K562 (cell line): ENCODE results near the gene MBOAT2. TPM values are rescaled to one million over a fixed set of nuclear protein-coding genes. Genes with fewer than 3 reads are reported as not detected.

Source experiments
- ATAC-seq: fragments of 200-7000 bp; cut with Tn5 transposase; 3 replicates; pipeline ENCODE4 v1.9.1; 2020; ENCODE audit warnings: moderate library complexity
- BruUV-seq: library from RNA; stranded (reverse); fragments of 400-500 nt; replicated peaks from 2 replicates; lab custom pipeline; 2021; lab: Mats Ljungman, UMichigan
- CTCF ChIA-PET: fragments of 300-600 bp; formaldehyde crosslinking; extraction: SDS; loops from one replicate; lab custom pipeline; 2021; ENCODE audit warnings: low intra/inter-chr PET ratio; lab: Yijun Ruan, JAX
- POLR2A ChIA-PET: fragments of 300-600, 350-650 bp; sonication (Branson Sonifier 250); formaldehyde crosslinking; extraction: SDS; loops from one replicate; lab custom pipeline; 2021; ENCODE audit warnings: antibody characterized with exemption, inconsistent platforms; lab: Yijun Ruan, JAX
- DNase-seq, 4 experiments: peaks; one replicate each; pipeline versions ENCODE4 v3.0.0 to v3.0.0-alpha.2; 2011 to 2018; ENCODE audit warnings: low spot score in 3 of 4, mixed read lengths in 3 of 4; ENCODE audit errors: extremely low read depth in 1 of 4
- FAIRE-seq: peaks from 2 replicates; lab custom pipeline; 2011; peaks lifted over from hg19 to GRCh38; lab: Jason Lieb, UNC
- H2AFZ ChIP-seq: 2 replicates; pipeline ENCODE4 v1.6.0; 2011; ENCODE audit warnings: low read depth, low read length, control low read depth, inconsistent platforms
- H3K27ac ChIP-seq: fragments of 200-600 bp; 3 replicates; pipeline ENCODE4 v1.8.0; 2011; ENCODE audit warnings: low read depth, mild to moderate bottlenecking, control low read depth, inconsistent platforms, low read length, moderate library complexity, mixed read lengths; ENCODE audit errors: extremely low read depth
- H3K27me3 ChIP-seq, 2 experiments: fragments of 300-600 bp in 1 of 2; 2 replicates in 1 of 2; 3 replicates in 1 of 2; pipeline versions ENCODE4 v1.6.0 to v1.8.0; 2011; ENCODE audit warnings: inconsistent platforms in 2 of 2, low read length in 2 of 2, mild to moderate bottlenecking in 1 of 2, mixed read lengths in 1 of 2, moderate library complexity in 1 of 2; ENCODE audit not compliant: control insufficient read depth in 2 of 2, insufficient read depth in 2 of 2
- H3K36me3 ChIP-seq: fragments of 300-600 bp; 3 replicates; pipeline ENCODE4 v1.8.0; 2011; ENCODE audit warnings: mild to moderate bottlenecking, low read length, inconsistent platforms; ENCODE audit not compliant: control insufficient read depth, insufficient read depth
- H3K4me1 ChIP-seq, 2 experiments: fragments of 200-600 bp in 1 of 2; replicated peaks in 1 of 2; 2 replicates in 1 of 2; 3 replicates in 1 of 2; pipeline versions ENCODE4 v1.5.1 to v1.8.0; 2011; ENCODE audit warnings: inconsistent platforms in 2 of 2, low read length in 2 of 2, mild to moderate bottlenecking in 1 of 2, mixed read lengths in 1 of 2, moderate library complexity in 1 of 2; ENCODE audit not compliant: control insufficient read depth in 2 of 2, insufficient read depth in 2 of 2
- H3K4me2 ChIP-seq: 2 replicates; pipeline ENCODE4 v1.6.1; 2011; ENCODE audit warnings: low read length, control low read depth, inconsistent platforms, mixed read lengths; ENCODE audit not compliant: insufficient read depth
- H3K4me3 ChIP-seq: fragments of 200-600 bp; sonication (generic), shearing (Covaris generic); 2 replicates; pipeline ENCODE4 v1.5.1; 2016; ENCODE audit warnings: control low read depth, inconsistent platforms
- H3K79me2 ChIP-seq: fragments of 200-600 bp; 3 replicates; pipeline ENCODE4 v1.8.0; 2011; ENCODE audit warnings: low read length, inconsistent platforms; ENCODE audit not compliant: control insufficient read depth, insufficient read depth
- H3K9ac ChIP-seq, 2 experiments: 2 replicates each; pipeline versions ENCODE4 v1.6.0 to v1.6.1; 2011; ENCODE audit warnings: low read depth in 2 of 2, low read length in 2 of 2, control low read depth in 1 of 2, inconsistent platforms in 1 of 2, mild to moderate bottlenecking in 1 of 2, mixed read lengths in 1 of 2; ENCODE audit not compliant: insufficient read depth in 1 of 2
- H3K9me1 ChIP-seq: one replicate; pipeline ENCODE4 v1.6.0; 2011; ENCODE audit warnings: inconsistent platforms, mild to moderate bottlenecking, low read length, moderate library complexity; ENCODE audit not compliant: control insufficient read depth, insufficient read depth
- H3K9me3 ChIP-seq: replicated peaks from 2 replicates; pipeline ENCODE4 v1.5.1; 2011; ENCODE audit warnings: low read depth, low read length, inconsistent platforms; ENCODE audit not compliant: control insufficient read depth, insufficient read depth
- H4K20me1 ChIP-seq: replicated peaks from 2 replicates; pipeline ENCODE4 v1.6.1; 2011; ENCODE audit warnings: low read length, inconsistent platforms, mixed read lengths; ENCODE audit not compliant: control insufficient read depth, insufficient read depth
- C11orf30 ChIP-seq: fragments of 450-650 bp; IDR thresholded peaks from 2 replicates; pipeline ENCODE4 v1.6.1; 2016; ENCODE audit warnings: low read depth, mild to moderate bottlenecking
- HDGF ChIP-seq: fragments of 450-650 bp; IDR thresholded peaks from 2 replicates; pipeline ENCODE4 v1.6.1; 2016
- MAFF ChIP-seq: IDR thresholded peaks from 2 replicates; pipeline ENCODE4 v1.6.1; 2012; ENCODE audit warnings: low read length, improper control_type of control experiment
- MAFG ChIP-seq: fragments of 450-650 bp; conservative IDR thresholded peaks from 2 replicates; pipeline ENCODE4 v1.6.1; 2016; ENCODE audit warnings: missing genetic modification characterization, missing compliant biosample characterization
- MAFK ChIP-seq: IDR thresholded peaks from 2 replicates; pipeline ENCODE4 v1.6.1; 2011; ENCODE audit warnings: low read length, improper control_type of control experiment
- NR1H2 ChIP-seq: sonication (generic); formaldehyde crosslinking; IDR thresholded peaks from 2 replicates; pipeline ENCODE4 v1.4.0; 2020; ENCODE audit warnings: mild to moderate bottlenecking, missing genetic modification reagents
- ZNF12 ChIP-seq: sonication (generic); formaldehyde crosslinking; IDR thresholded peaks from 2 replicates; pipeline ENCODE4 v1.4.0; 2020; ENCODE audit warnings: mild to moderate bottlenecking, missing genetic modification reagents
- ZNF316 ChIP-seq: fragments of 450-650 bp; IDR thresholded peaks from 2 replicates; pipeline ENCODE4 v1.6.1; 2016
- WGBS: fragments of 100-300 bp; shearing (Covaris generic); methylation state at CpG from one replicate; pipeline ENCODE4 v1.1.6; 2016; ENCODE audit warnings: low coverage, mixed read lengths; ENCODE audit not compliant: insufficient coverage; ENCODE audit errors: missing lambda C conversion rate; 5-methylcytosine and 5-hydroxymethylcytosine counted together
- in situ Hi-C: fragments of 300-500 bp; cut with MboI; formaldehyde crosslinking; loops from 4 replicates; pipeline ENCODE4 v1.15.0; 2018; ENCODE audit warnings: inconsistent platforms, mixed read lengths
- intact Hi-C: fragments of 100-400 bp; cut with micrococcal nuclease; formaldehyde crosslinking; loops from 2 replicates; pipeline ENCODE4 v1.14.2; 2022
- polyA plus RNA-seq, 8 experiments: library from polyadenylated mRNA; depleted of rRNA in 4 of 8; stranded (reverse) in 5 of 8; unstranded in 3 of 8; fragments of >200 nt; fragmentation: Nextera tagmentation in 2 of 8; fragmentation: Illumina TruSeq in 1 of 8; extraction: Ambion mirVana in 2 of 8; extraction: Trizol in 1 of 8; gene quantifications; 2 replicates each; pipeline versions ENCODE4 v1.2.1 to v1.2.3, GENCODE V29; 2011 to 2014; ENCODE audit warnings: inconsistent platforms in 1 of 8, missing spikeins in 1 of 8
- total RNA-seq, 7 experiments: library from RNA; depleted of rRNA in 6 of 7; stranded (reverse); fragments of >200 nt in 6 of 7; fragmentation: Illumina TruSeq in 2 of 7; extraction: Trizol in 2 of 7; gene quantifications; 2 replicates each; pipeline versions ENCODE4 v1.2.1 to v1.2.3, GENCODE V29; 2011 to 2021; ENCODE audit warnings: low replicate concordance in 1 of 7
- TF ChIP-seq, protein P1 (sequence below): fragments of 200-800 bp; sonication (Bioruptor generic); IDR thresholded peaks from 2 replicates; pipeline ENCODE4 v1.6.1; 2016; ENCODE audit warnings: missing genetic modification characterization, missing compliant biosample characterization

Gene MBOAT2
- total and polyA plus RNA-seq, 9 of the 15 experiments (the other 6 are each of a cell fraction or from before 2014, with no cell fraction given), result 8.4 to 122 (median 27.6) TPM

GRCh38 chr2:8915941-8916340 lies 87.5 kb downstream of the MBOAT2 start:
- intact Hi-C loops (no loop called here), in situ Hi-C loops (no loop called here)
- ChIA-PET POLR2A (interaction anchor here (0.6 to 1.6 kb wide), 2 partner anchors 10 to 16 kb away, joined by 3 read pairs; no protein-coding TSS in a partner anchor), CTCF (no interaction called here)
- Histone ChIP-seq H3K9me3 (0 out of 2 replicates have a peak, but pooled peaks cover 4% of the 10 kb centered on the region), H3K27me3 (no peaks in the 10 kb centered on the region), H3K36me3 (peaks cover 9% of the 10 kb centered on the region), H3K4me3 (no peak overlapping the region), H3K4me2 (no peak overlapping the region), H3K9me1 (no peaks in the 10 kb centered on the region), H4K20me1 (no peaks in the 10 kb centered on the region), H2AFZ (no peak overlapping the region), H3K79me2 (0 out of 3 replicates have a peak, but pooled peaks cover 4% of the 10 kb centered on the region), H3K27ac (no peak overlapping the region), H3K9ac (no peak overlapping the region), H3K4me1 (no peaks in the 10 kb centered on the region)
- no TSS peak for BruUV-seq
- 78% methylated on average over 4 of the region's 4 CpGs for WGBS
- TF ChIP-seq MAFK (peak; percentile 78), C11orf30 (peak; percentile 78), MAFF (peak; percentile 77), ZNF316 (peak; percentile 92), HDGF (no peak), ZNF12 (no peak), NR1H2 (CRISPR knock-in tag) (no peak), MAFG (tag) (peak; percentile 61)
- TF ChIP-seq, protein P1, sequence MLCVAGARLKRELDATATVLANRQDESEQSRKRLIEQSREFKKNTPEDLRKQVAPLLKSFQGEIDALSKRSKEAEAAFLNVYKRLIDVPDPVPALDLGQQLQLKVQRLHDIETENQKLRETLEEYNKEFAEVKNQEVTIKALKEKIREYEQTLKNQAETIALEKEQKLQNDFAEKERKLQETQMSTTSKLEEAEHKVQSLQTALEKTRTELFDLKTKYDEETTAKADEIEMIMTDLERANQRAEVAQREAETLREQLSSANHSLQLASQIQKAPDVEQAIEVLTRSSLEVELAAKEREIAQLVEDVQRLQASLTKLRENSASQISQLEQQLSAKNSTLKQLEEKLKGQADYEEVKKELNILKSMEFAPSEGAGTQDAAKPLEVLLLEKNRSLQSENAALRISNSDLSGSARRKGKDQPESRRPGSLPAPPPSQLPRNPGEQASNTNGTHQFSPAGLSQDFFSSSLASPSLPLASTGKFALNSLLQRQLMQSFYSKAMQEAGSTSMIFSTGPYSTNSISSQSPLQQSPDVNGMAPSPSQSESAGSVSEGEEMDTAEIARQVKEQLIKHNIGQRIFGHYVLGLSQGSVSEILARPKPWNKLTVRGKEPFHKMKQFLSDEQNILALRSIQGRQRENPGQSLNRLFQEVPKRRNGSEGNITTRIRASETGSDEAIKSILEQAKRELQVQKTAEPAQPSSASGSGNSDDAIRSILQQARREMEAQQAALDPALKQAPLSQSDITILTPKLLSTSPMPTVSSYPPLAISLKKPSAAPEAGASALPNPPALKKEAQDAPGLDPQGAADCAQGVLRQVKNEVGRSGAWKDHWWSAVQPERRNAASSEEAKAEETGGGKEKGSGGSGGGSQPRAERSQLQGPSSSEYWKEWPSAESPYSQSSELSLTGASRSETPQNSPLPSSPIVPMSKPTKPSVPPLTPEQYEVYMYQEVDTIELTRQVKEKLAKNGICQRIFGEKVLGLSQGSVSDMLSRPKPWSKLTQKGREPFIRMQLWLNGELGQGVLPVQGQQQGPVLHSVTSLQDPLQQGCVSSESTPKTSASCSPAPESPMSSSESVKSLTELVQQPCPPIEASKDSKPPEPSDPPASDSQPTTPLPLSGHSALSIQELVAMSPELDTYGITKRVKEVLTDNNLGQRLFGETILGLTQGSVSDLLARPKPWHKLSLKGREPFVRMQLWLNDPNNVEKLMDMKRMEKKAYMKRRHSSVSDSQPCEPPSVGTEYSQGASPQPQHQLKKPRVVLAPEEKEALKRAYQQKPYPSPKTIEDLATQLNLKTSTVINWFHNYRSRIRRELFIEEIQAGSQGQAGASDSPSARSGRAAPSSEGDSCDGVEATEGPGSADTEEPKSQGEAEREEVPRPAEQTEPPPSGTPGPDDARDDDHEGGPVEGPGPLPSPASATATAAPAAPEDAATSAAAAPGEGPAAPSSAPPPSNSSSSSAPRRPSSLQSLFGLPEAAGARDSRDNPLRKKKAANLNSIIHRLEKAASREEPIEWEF (CRISPR knock-in tag), result no peak
- FAIRE-seq, result no peak
- no peak for DNase-seq
- ATAC-seq, result peak; percentile 29; the same call in 1 of the 3 replicates
